HepG2 (cell line): ENCODE results near the gene FSCN2. TPM values are rescaled to one million over a fixed set of nuclear protein-coding genes. Genes with fewer than 3 reads are reported as not detected.
A peak's percentile ranks its signal among the peaks of the same experiment; 100 is the strongest.

ENCODE experiments used
- FOXC1 ChIP-seq: sonication (generic); formaldehyde crosslinking; IDR thresholded peaks from 2 replicates; pipeline ENCODE4 v1.8.0; 2022; ENCODE audit warnings: mild to moderate bottlenecking, missing genetic modification reagents, borderline replicate concordance
- HIC2 ChIP-seq: sonication (generic); formaldehyde crosslinking; IDR thresholded peaks from 2 replicates; pipeline ENCODE4 v1.9.0; 2022; ENCODE audit warnings: low read depth, missing genetic modification reagents
- IKZF4 ChIP-seq: sonication (generic); formaldehyde crosslinking; IDR thresholded peaks from 2 replicates; pipeline ENCODE4 v1.5.1; 2020; ENCODE audit warnings: borderline replicate concordance, mild to moderate bottlenecking, low read depth, missing genetic modification reagents; ENCODE audit errors: not compliant biosample characterization
- KAT2B ChIP-seq: fragments of 150-350 bp; IDR thresholded peaks from 2 replicates; pipeline ENCODE4 v1.6.1; 2014; ENCODE audit warnings: low read depth, low read length, borderline replicate concordance
- KAT8 ChIP-seq: IDR thresholded peaks from 2 replicates; pipeline ENCODE4 v1.6.1; 2016; ENCODE audit warnings: missing genetic modification reagents, missing compliant biosample characterization
- PATZ1 ChIP-seq: sonication (generic); formaldehyde crosslinking; IDR thresholded peaks from 2 replicates; pipeline ENCODE4 v1.4.0; 2020; ENCODE audit warnings: missing genetic modification reagents
- PPARG ChIP-seq: conservative IDR thresholded peaks from 2 replicates; pipeline ENCODE4 v1.6.1; 2016; ENCODE audit warnings: missing biosample characterization, missing genetic modification reagents
- U2AF1 ChIP-seq: fragments of 200-400 bp; formaldehyde crosslinking; optimal IDR thresholded peaks from 2 replicates; pipeline ENCODE3; 2017; ENCODE audit warnings: mild to moderate bottlenecking, low read depth, low read length
- ZBTB38 ChIP-seq: sonication (generic); formaldehyde crosslinking; IDR thresholded peaks from 2 replicates; pipeline ENCODE4 v1.5.1; 2020; ENCODE audit warnings: mild to moderate bottlenecking, missing genetic modification reagents
- ZNF329 ChIP-seq: sonication (generic); formaldehyde crosslinking; IDR thresholded peaks from 2 replicates; pipeline ENCODE4 v1.9.0; 2021; ENCODE audit warnings: low read depth, mild to moderate bottlenecking, missing genetic modification reagents
- ZNF34 ChIP-seq: sonication (generic); formaldehyde crosslinking; IDR thresholded peaks from 2 replicates; pipeline ENCODE4 v1.4.0; 2020; ENCODE audit warnings: mild to moderate bottlenecking, missing genetic modification reagents, borderline replicate concordance
- ZNF574 ChIP-seq: sonication (generic); formaldehyde crosslinking; IDR thresholded peaks from 2 replicates; pipeline ENCODE4 v1.4.0; 2020; ENCODE audit warnings: missing genetic modification reagents
- ZNF607 ChIP-seq: sonication (generic); formaldehyde crosslinking; IDR thresholded peaks from 2 replicates; pipeline ENCODE4 v1.5.1; 2020; ENCODE audit warnings: missing genetic modification reagents, mild to moderate bottlenecking, borderline replicate concordance
- polyA plus RNA-seq, 8 experiments: library from polyadenylated mRNA; depleted of rRNA in 3 of 8; stranded (reverse) in 7 of 8; unstranded in 1 of 8; fragments of >200 nt; fragmentation: Illumina TruSeq in 4 of 8; extraction: Trizol in 4 of 8; gene quantifications; 2 replicates each; pipeline versions ENCODE4 v1.2.1 to v1.2.3, GENCODE V29; 2011 to 2016; ENCODE audit warnings: low read depth in 4 of 8, missing spikeins in 1 of 8, mixed read lengths in 1 of 8; ENCODE audit not compliant: insufficient read depth in 1 of 8
- total RNA-seq, 5 experiments: library from RNA; depleted of rRNA; stranded (reverse); fragments of >200 nt; fragmentation: Illumina TruSeq; extraction: Trizol; gene quantifications; 2 replicates each; pipeline ENCODE4 v1.2.3, GENCODE V29; 2016; ENCODE audit warnings: low read depth in 1 of 5
- TF ChIP-seq, protein P1 (sequence below): sonication (generic); formaldehyde crosslinking; IDR thresholded peaks from 2 replicates; pipeline ENCODE4 v1.5.0; 2020; ENCODE audit warnings: mild to moderate bottlenecking, missing genetic modification reagents, borderline replicate concordance
- TF ChIP-seq, protein P2 (sequence below): IDR thresholded peaks from 2 replicates; pipeline ENCODE4 v1.6.1; 2016; ENCODE audit warnings: low read depth, borderline replicate concordance
- TF ChIP-seq, protein P3 (sequence below): sonication (generic); formaldehyde crosslinking; IDR thresholded peaks from 2 replicates; pipeline ENCODE4 v1.8.1; 2023; ENCODE audit warnings: mild to moderate bottlenecking, inconsistent platforms, moderate library complexity, missing genetic modification reagents, borderline replicate concordance

The FSCN2 gene
- total and polyA plus RNA-seq, 2 of the 13 experiments (the other 11 are each of a cell fraction or from before 2014, with no cell fraction given), result 0.09 TPM; not detected in 1

DNA sequence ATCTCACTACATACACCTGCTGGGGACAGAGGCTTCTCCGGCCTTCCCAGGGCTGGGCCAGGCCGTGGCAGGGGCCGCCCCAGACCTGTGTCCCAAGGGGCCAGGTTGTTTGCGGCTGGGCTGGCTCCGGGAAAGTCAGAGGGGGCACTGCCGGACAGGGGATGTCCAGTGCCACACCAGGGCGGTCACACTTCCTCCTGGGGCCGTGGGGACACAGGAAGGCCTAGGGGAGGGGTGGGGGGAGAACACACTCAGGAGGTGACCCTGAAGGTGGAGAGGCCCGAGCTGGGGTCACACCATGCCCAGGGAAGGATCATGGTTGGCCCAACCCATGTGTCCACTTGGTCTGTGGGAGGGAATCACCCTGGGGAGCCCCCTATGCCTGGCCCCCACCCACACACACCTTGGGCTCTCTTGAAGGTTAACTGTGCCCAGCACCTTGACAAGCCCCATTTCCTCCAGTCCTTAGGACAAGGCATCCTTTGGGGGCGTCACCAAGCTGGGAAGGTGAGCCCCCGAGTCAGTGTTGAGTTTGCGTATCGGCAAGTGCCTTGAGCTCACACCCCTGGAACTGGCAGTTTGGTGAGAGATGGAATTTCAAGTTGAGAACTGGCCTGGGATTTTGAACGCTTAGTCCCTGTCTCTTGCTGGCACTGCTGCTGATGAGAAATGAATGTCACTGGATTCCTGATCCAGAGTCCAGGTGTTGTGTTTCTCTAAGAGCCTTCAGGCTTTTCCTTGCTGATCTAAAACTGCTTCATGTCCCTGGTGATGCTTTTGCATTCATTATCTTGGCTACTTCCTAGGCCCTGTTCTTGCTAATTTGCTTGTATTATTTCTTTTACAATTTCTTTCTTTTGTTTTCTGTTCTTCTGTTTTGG lies 7.9 kb upstream of the FSCN2 start (continued):
- TF ChIP-seq, protein P1, sequence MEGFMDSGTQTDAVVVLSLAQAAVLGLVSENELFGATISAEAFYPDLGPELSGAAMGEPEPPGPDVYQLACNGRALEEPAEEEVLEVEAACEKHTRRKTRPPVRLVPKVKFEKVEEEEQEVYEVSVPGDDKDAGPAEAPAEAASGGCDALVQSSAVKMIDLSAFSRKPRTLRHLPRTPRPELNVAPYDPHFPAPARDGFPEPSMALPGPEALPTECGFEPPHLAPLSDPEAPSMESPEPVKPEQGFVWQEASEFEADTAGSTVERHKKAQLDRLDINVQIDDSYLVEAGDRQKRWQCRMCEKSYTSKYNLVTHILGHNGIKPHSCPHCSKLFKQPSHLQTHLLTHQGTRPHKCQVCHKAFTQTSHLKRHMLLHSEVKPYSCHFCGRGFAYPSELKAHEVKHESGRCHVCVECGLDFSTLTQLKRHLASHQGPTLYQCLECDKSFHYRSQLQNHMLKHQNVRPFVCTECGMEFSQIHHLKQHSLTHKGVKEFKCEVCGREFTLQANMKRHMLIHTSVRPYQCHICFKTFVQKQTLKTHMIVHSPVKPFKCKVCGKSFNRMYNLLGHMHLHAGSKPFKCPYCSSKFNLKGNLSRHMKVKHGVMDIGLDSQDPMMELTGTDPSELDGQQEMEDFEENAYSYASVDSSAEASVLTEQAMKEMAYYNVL, result no peak
- TF ChIP-seq, protein P2, sequence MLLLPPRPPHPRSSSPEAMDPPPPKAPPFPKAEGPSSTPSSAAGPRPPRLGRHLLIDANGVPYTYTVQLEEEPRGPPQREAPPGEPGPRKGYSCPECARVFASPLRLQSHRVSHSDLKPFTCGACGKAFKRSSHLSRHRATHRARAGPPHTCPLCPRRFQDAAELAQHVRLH (CRISPR knock-in tag), result no peak
- no peak for TF ChIP-seq PPARG (CRISPR knock-in tag)
- no peak for TF ChIP-seq U2AF1
- 0 out of 2 replicates have a peak, but pooled peaks have one; percentile 25 for TF ChIP-seq PATZ1 (CRISPR knock-in tag)
- TF ChIP-seq ZNF607 (CRISPR knock-in tag), result 0 out of 2 replicates have a peak, but pooled peaks have one; percentile 23
- TF ChIP-seq ZBTB38, result no peak
- 0 out of 2 replicates have a peak, but pooled peaks have one; percentile 11 for TF ChIP-seq ZNF329 (CRISPR knock-in tag)
- 0 out of 2 replicates have a peak, but pooled peaks have one; percentile 16 for TF ChIP-seq ZNF574
- 0 out of 2 replicates have a peak, but pooled peaks have one; percentile 6 for TF ChIP-seq FOXC1
- TF ChIP-seq KAT2B, result no peak
- no peak for TF ChIP-seq ZNF34
- no peak for TF ChIP-seq IKZF4
- TF ChIP-seq, protein P3, sequence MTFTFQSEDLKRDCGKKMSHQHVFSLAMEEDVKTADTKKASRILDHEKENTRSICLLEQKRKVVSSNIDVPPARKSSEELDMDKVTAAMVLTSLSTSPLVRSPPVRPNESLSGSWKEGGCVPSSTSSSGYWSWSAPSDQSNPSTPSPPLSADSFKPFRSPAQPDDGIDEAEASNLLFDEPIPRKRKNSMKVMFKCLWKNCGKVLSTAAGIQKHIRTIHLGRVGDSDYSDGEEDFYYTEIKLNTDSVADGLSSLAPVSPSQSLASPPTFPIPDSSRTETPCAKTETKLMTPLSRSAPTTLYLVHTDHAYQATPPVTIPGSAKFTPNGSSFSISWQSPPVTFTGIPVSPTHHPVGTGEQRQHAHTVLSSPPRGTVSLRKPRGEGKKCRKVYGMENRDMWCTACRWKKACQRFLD (CRISPR knock-in tag), result 0 out of 2 replicates have a peak, but pooled peaks have one; percentile 5
- no peak for TF ChIP-seq KAT8 (CRISPR knock-in tag)
- 0 out of 2 replicates have a peak, but pooled peaks have one; percentile 4 for TF ChIP-seq HIC2 (CRISPR knock-in tag)
